Esophagus muscularis mucosa (tissue), 4 donors: Measurements from ENCODE around the gene RFX3. TPM values are rescaled to one million over a fixed set of nuclear protein-coding genes. Genes with fewer than 3 reads are reported as not detected.
A peak's percentile ranks its signal among the peaks of the same experiment; 100 is the strongest.

Source experiments
- DNase-seq: peaks from one replicate; pipeline ENCODE4 v3.0.0-alpha.2; 2017; ENCODE audit errors: extremely low spot score
- H3K27ac ChIP-seq, 4 donors: fragments of 200-600 bp; sonication (generic); replicated peaks in 1 of 4; 1 replicate in 3 of 4; 2 replicates in 1 of 4; pipeline ENCODE4 v1.5.1; 2016 to 2019; ENCODE audit warnings: mild to moderate bottlenecking in 1 of 4
- H3K27me3 ChIP-seq, 4 donors: fragments of 200-600 bp; sonication (generic); one replicate each; pipeline versions ENCODE4 v1.5.1 to v1.6.0; 2016 to 2019
- H3K36me3 ChIP-seq, 4 donors: fragments of 200-600 bp; sonication (generic); one replicate each; pipeline ENCODE4 v1.5.1; 2016 to 2019
- H3K4me1 ChIP-seq, 4 donors: fragments of 200-600 bp; sonication (generic); one replicate each; pipeline ENCODE4 v1.5.1; 2016 to 2019
- H3K4me3 ChIP-seq, 4 donors: fragments of 200-600 bp; sonication (generic); 1 replicate in 2 of 4; 2 replicates in 2 of 4; pipeline ENCODE4 v1.5.1; 2016 to 2019; ENCODE audit warnings: mild to moderate bottlenecking in 4 of 4, moderate library complexity in 1 of 4
- H3K9me3 ChIP-seq, 4 donors: fragments of 200-600 bp; sonication (generic); 1 replicate in 3 of 4; 2 replicates in 1 of 4; pipeline ENCODE4 v1.5.1; 2016 to 2019
- CTCF ChIP-seq, 3 experiments: fragments of 200-600 bp in 2 of 3; fragments of 450-650 bp in 1 of 3; sonication (generic) in 2 of 3; IDR thresholded peaks; one replicate each; pipeline ENCODE4 v1.5.1; 2017 to 2019; ENCODE audit warnings: antibody characterized with exemption in 3 of 3, mild to moderate bottlenecking in 2 of 3, moderate library complexity in 1 of 3
- EP300 ChIP-seq: sonication (generic); formaldehyde crosslinking; IDR thresholded peaks from one replicate; pipeline ENCODE4 v1.6.1; 2017; ENCODE audit warnings: antibody characterized with exemption
- POLR2A ChIP-seq: fragments of 450-650 bp; IDR thresholded peaks from one replicate; pipeline ENCODE4 v1.6.1; 2017; ENCODE audit warnings: antibody characterized with exemption, moderate library complexity, mild to moderate bottlenecking, low read depth
- POLR2AphosphoS5 ChIP-seq, 2 donors: sonication (generic); formaldehyde crosslinking; IDR thresholded peaks; one replicate each; pipeline ENCODE4 v1.6.1; 2017; ENCODE audit warnings: antibody characterized with exemption in 2 of 2
- WGBS: methylation state at CpG from one replicate; pipeline ENCODE4 v1.1.5; 2018; 5-methylcytosine and 5-hydroxymethylcytosine counted together
- intact Hi-C: fragments of 100-400 bp; cut with DNase I; formaldehyde crosslinking; loops from one replicate; pipeline ENCODE4 v1.15.1; 2023
- total RNA-seq, 4 donors: library from RNA; depleted of rRNA; stranded (reverse); fragments of >200 nt; gene quantifications; one replicate each; pipeline versions ENCODE4 v1.1.0 to v1.2.1, GENCODE V29; 2016

The RFX3 gene
- total RNA-seq, 4 donors from 2014 or later = 4.5 to 7.9 (median 5.5) TPM

- intact Hi-C loops = no loop called here
- WGBS = 74% methylated on average over 6 of the region's 6 CpGs
These were observed 18.3 kb downstream of the RFX3 start for GRCh38 chr9:3507395-3508077.

GRCh38 chr9:3506164-3506563 lies 19.6 kb downstream of the RFX3 start:
- WGBS = 97% methylated on average over 2 of the region's 2 CpGs

More at GRCh38 chr9:3507395-3508077, 18.3 kb downstream of the RFX3 start:
- Histone ChIP-seq H3K27me3 (no peaks in the 10 kb centered on the region), H3K36me3 (no peaks in the 10 kb centered on the region), H3K9me3 (no peaks in the 10 kb centered on the region), H3K4me1 (peaks cover 0 to 25% (median 19%) of the 10 kb centered on the region in 4 donors), H3K4me3 (peak overlapping the region in 2 of 4 donors; percentile 18 to 28), H3K27ac (peak overlapping the region; percentile 1 to 57 (median 22))
- no peak for DNase-seq
- TF ChIP-seq POLR2AphosphoS5 (IDR thresholded peaks at IDR 0.05) (no peak), EP300 (no peak), POLR2A (no peak), CTCF (IDR thresholded peaks at IDR 0.05) (no peak)

DNA sequence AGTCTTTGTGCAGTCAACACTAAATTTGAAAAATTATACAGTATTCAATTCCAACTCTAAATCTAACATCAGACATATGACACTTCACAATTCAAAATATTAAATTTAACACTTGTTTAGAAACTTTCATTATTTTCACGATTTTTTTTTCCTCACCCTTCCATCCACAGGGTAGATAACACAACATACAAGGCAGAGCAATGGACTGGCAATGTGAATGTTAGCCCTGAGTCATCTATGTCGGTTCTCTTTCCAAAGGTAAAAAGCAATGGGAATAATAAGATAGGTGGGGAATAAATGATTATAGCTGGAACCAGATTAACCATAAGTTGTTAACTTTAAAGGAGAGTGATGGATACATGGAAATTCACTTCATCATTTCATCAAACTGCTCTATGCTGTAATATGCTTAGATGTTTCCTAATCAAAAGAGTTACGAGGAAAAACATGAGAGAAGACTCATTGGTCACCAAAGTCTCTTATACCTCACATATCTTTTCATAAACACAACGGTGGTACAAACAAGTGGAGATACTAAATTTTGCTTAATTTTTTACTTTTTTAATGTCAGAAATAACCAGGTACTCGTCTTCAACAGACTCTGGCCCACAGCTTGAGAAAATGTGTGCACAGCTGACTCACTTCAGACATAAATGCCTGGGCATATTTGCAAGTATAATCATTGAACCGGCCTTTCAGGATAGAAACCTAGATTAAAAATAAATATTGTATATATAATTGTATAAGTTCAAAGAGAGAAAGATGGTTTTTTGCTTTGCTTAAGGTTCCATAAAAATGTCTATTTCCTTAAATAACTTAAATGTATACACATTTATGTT lies 23.0 kb downstream of the RFX3 start:
- no peaks in the 10 kb centered on the region for H3K36me3 ChIP-seq
- H3K27ac ChIP-seq = no peak overlapping the region
- no peak for DNase-seq
- H3K4me1 ChIP-seq = peaks cover 0 to 18% (median 16%) of the 10 kb centered on the region in 4 donors
- H3K27me3 ChIP-seq = no peaks in the 10 kb centered on the region
- no peaks in the 10 kb centered on the region for H3K9me3 ChIP-seq
- H3K4me3 ChIP-seq = no peak overlapping the region
- intact Hi-C loops = no loop called here
- TF ChIP-seq POLR2A = no peak
- no peak for TF ChIP-seq CTCF (IDR thresholded peaks at IDR 0.05)
- no peak for TF ChIP-seq EP300
- no peak for TF ChIP-seq POLR2AphosphoS5 (IDR thresholded peaks at IDR 0.05)
- WGBS = 87% methylated on average over 6 of the region's 6 CpGs

More at GRCh38 chr9:3506164-3506563, 19.6 kb downstream of the RFX3 start:
- Histone ChIP-seq H3K36me3 (no peaks in the 10 kb centered on the region), H3K9me3 (no peaks in the 10 kb centered on the region), H3K4me3 (no peak overlapping the region), H3K27ac (no peak overlapping the region), H3K4me1 (peaks cover 0 to 21% (median 18%) of the 10 kb centered on the region in 4 donors), H3K27me3 (no peaks in the 10 kb centered on the region)
- intact Hi-C loops = no loop called here
- DNase-seq = no peak
- TF ChIP-seq EP300 = no peak
- TF ChIP-seq CTCF (IDR thresholded peaks at IDR 0.05) = no peak
- TF ChIP-seq POLR2A = no peak
- no peak for TF ChIP-seq POLR2AphosphoS5 (IDR thresholded peaks at IDR 0.05)

DNA sequence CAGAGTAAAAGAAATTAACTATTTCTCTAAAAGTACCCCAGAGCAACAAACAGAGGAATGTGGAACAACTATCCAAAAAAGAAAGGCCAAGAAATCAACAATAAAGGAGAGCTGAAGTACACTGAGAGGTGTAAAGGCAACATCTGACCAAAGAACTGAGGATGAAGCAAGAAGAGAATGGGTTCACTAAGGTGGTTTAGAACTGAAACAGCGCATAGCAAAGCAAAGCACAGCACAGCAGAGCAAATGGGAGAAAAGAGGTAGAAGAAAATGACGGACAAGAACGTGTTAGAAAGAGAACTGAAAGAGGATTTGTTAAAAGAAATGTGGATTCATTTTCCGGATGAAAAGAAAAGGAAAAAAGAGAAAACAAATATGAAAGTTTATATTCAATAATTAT lies 25.8 kb downstream of the RFX3 start:
- intact Hi-C loops = no loop called here
- no peaks in the 10 kb centered on the region for H3K9me3 ChIP-seq
- 91% methylated on average over 4 of the region's 4 CpGs for WGBS
- no peak overlapping the region for H3K4me3 ChIP-seq
- no peaks in the 10 kb centered on the region for H3K27me3 ChIP-seq
- H3K4me1 ChIP-seq = peaks cover 13 to 37% (median 34%) of the 10 kb centered on the region in 4 donors
- TF ChIP-seq POLR2A = no peak
- no peak for TF ChIP-seq POLR2AphosphoS5 (IDR thresholded peaks at IDR 0.05)
- TF ChIP-seq EP300 = no peak
- TF ChIP-seq CTCF (IDR thresholded peaks at IDR 0.05) = no peak
- H3K27ac ChIP-seq = no peak overlapping the region
- H3K36me3 ChIP-seq = no peaks in the 10 kb centered on the region
- DNase-seq = no peak
